A375 (cell line): ENCODE results near the gene ZNF493. TPM values are rescaled to one million over a fixed set of nuclear protein-coding genes. Genes with fewer than 3 reads are reported as not detected.

Experiments
- total RNA-seq: library from RNA; depleted of rRNA; stranded (reverse); fragments of >200 nt; shearing (Covaris generic); gene quantifications from 2 replicates; pipeline ENCODE4 v1.2.3, GENCODE V29; 2014; rRNA removed

The ZNF493 gene
- total RNA-seq = 16.5 and 22.3 TPM in 2 replicates

GRCh38 chr19:21396893-21397572, at the start of gene ZNF493:
ZNF493 (plus strand) TSS chr19:21397133; CDS start chr19:21397238, 105 bp downstream.

GRCh38 chr19:21358768-21359451, 38.0 kb upstream of the ZNF493 start, which contains the start of gene ZNF738:
ZNF738 (plus strand) TSS chr19:21359000; CDS start chr19:21359141, 141 bp downstream.

Other genes with a start within 250 kb of the ZNF493 start
- gene ZNF708, start 67.7 kb upstream of the ZNF493 start, total RNA-seq = 7.9 and 8.2 TPM in 2 replicates
- 21.9 and 29.4 TPM in 2 replicates for gene ZNF738, start 38.1 kb upstream of the ZNF493 start, total RNA-seq
- 2.9 and 5.9 TPM in 2 replicates for gene ZNF429, start 108.5 kb downstream of the ZNF493 start, total RNA-seq